HG03457 (cell line): Measurements from ENCODE around the gene LRIT3.

ENCODE experiments used
- ATAC-seq: cut with Tn5 transposase; IDR thresholded peaks from one replicate; pipeline ENCODE4 v1.9.1; 2021; ENCODE audit warnings: moderate number of reproducible peaks; ENCODE audit not compliant: unreplicated experiment

LRIT3 gene

GRCh38 chr4:109847896-109848442, at the start of gene LRIT3:
Gene LRIT3, plus strand, starts transcription at chr4:109848107. Its CDS starts 95 bp downstream, at chr4:109848202.
- no peak for ATAC-seq

GRCh38 chr4:109798866-109799265, 49.0 kb upstream of the LRIT3 start:
- ATAC-seq = no peak

- ATAC-seq = no peak
Measured at GRCh38 chr4:109801099-109801789, 46.7 kb upstream of the LRIT3 start.

- ATAC-seq = no peak
Measured at GRCh38 chr4:109801895-109802319, 46.0 kb upstream of the LRIT3 start, which contains the start of gene CFI. Gene CFI, minus strand, starts transcription at chr4:109801999. Its CDS starts 28 bp downstream, at chr4:109801971.

GRCh38 chr4:109803924-109804571, 43.9 kb upstream of the LRIT3 start:
- ATAC-seq = peak; percentile 55

- ATAC-seq = no peak
Measured at GRCh38 chr4:109809655-109810054, 38.3 kb upstream of the LRIT3 start.

- no peak for ATAC-seq
Measured at GRCh38 chr4:109810552-109811387, 37.1 kb upstream of the LRIT3 start.

GRCh38 chr4:109811707-109812106, 36.2 kb upstream of the LRIT3 start:
- ATAC-seq = no peak

GRCh38 chr4:109815151-109816081, 32.5 kb upstream of the LRIT3 start, which contains the start of gene GAR1:
Gene GAR1, plus strand, starts transcription at chr4:109815762. Its CDS starts 403 bp downstream, at chr4:109816165.
- peak; percentile 99 for ATAC-seq

- ATAC-seq = no peak
Measured at GRCh38 chr4:109816082-109816442, 31.8 kb upstream of the LRIT3 start.

- no peak for ATAC-seq
Measured at GRCh38 chr4:109816894-109817293, 31.0 kb upstream of the LRIT3 start.

- no peak for ATAC-seq
Measured at GRCh38 chr4:109818268-109818667, 29.6 kb upstream of the LRIT3 start.

GRCh38 chr4:109820563-109820962, 27.3 kb upstream of the LRIT3 start:
- no peak for ATAC-seq

- ATAC-seq = no peak
Measured at GRCh38 chr4:109821185-109821584, 26.7 kb upstream of the LRIT3 start.

- ATAC-seq = no peak
Measured at GRCh38 chr4:109826719-109827118, 21.2 kb upstream of the LRIT3 start.

GRCh38 chr4:109827672-109828071, 20.2 kb upstream of the LRIT3 start, which contains the start of gene RRH:
Gene RRH, plus strand, starts transcription at chr4:109827972. Its CDS starts 56 bp downstream, at chr4:109828028.
- ATAC-seq = no peak

GRCh38 chr4:109833756-109834155, 14.2 kb upstream of the LRIT3 start:
- ATAC-seq = no peak

GRCh38 chr4:109836985-109837384, 10.9 kb upstream of the LRIT3 start:
- ATAC-seq = no peak

GRCh38 chr4:109846395-109847098, 1.4 kb upstream of the LRIT3 start:
- no peak for ATAC-seq
